A172 (cell line): ENCODE data around the gene SLC2A9. TPM values are rescaled to one million over a fixed set of nuclear protein-coding genes. Genes with fewer than 3 reads are reported as not detected.
A peak's percentile ranks its signal among the peaks of the same experiment; 100 is the strongest.

Experiments
- DNase-seq: peaks from one replicate; pipeline ENCODE4 v3.0.0-alpha.2; 2015; ENCODE audit warnings: low spot score
- total RNA-seq: library from RNA; depleted of rRNA; stranded (reverse); fragments of >200 nt; shearing (Covaris generic); gene quantifications from 2 replicates; pipeline ENCODE4 v1.2.3, GENCODE V29; 2014; rRNA removed

Gene SLC2A9
- not detected in 2 replicates for total RNA-seq

GRCh38 chr4:10020871-10021652, at the start of gene SLC2A9:
TSS of gene SLC2A9 (minus strand) at chr4:10021497. CDS start at chr4:10021429, 68 bp downstream.
- no peak for DNase-seq

- DNase-seq: no peak
Measured at GRCh38 chr4:10069075-10069642, 47.9 kb upstream of the SLC2A9 start.

GRCh38 chr4:10066670-10067651, 45.7 kb upstream of the SLC2A9 start:
- no peak for DNase-seq

GRCh38 chr4:10066206-10066605, 44.9 kb upstream of the SLC2A9 start:
- no peak for DNase-seq

GRCh38 chr4:10063544-10064300, 42.4 kb upstream of the SLC2A9 start:
- DNase-seq: peak; percentile 35

GRCh38 chr4:10061650-10062415, 40.5 kb upstream of the SLC2A9 start:
- no peak for DNase-seq

- DNase-seq: no peak
Measured at GRCh38 chr4:10058371-10058770, 37.1 kb upstream of the SLC2A9 start.

GRCh38 chr4:10057023-10057395, 35.7 kb upstream of the SLC2A9 start:
- no peak for DNase-seq

GRCh38 chr4:10056334-10057022, 35.2 kb upstream of the SLC2A9 start:
- DNase-seq: no peak

GRCh38 chr4:10055871-10056270, 34.6 kb upstream of the SLC2A9 start:
- no peak for DNase-seq

GRCh38 chr4:10054571-10055041, 33.3 kb upstream of the SLC2A9 start:
- no peak for DNase-seq

- no peak for DNase-seq
Measured at GRCh38 chr4:10053635-10054453, 32.5 kb upstream of the SLC2A9 start.

- DNase-seq: no peak
Measured at GRCh38 chr4:10051517-10052135, 30.3 kb upstream of the SLC2A9 start.

GRCh38 chr4:10050721-10051120, 29.4 kb upstream of the SLC2A9 start:
- no peak for DNase-seq

GRCh38 chr4:10050261-10050661, 29.0 kb upstream of the SLC2A9 start:
- DNase-seq: no peak

GRCh38 chr4:10048941-10049697, 27.8 kb upstream of the SLC2A9 start:
- no peak for DNase-seq

- DNase-seq: no peak
Measured at GRCh38 chr4:10047967-10048366, 26.7 kb upstream of the SLC2A9 start.

- no peak for DNase-seq
Measured at GRCh38 chr4:10046471-10046870, 25.2 kb upstream of the SLC2A9 start.
